Activated naive CD4-positive, alpha-beta T cell treated with anti-CD3 and anti-CD28 coated beads for 36 hours (primary cell): ENCODE results near the gene HAGHL. TPM values are rescaled to one million over a fixed set of nuclear protein-coding genes. Genes with fewer than 3 reads are reported as not detected.
"Not testable (repeated sequence)": the region's sequence is repeated elsewhere in the genome, so short reads cannot be mapped to it uniquely, and the experiment has no call there.

Source experiments
- CTCF ChIA-PET: fragments of 350-600 bp; sonication (Branson Sonifier 250); formaldehyde crosslinking; loops from one replicate; lab custom pipeline; 2021; ENCODE audit warnings: antibody characterized with exemption; lab: Charles Lee
- DNase-seq: peaks from one replicate; pipeline ENCODE4 v3.0.0-alpha.2; 2020
- H3K27ac Mint-ChIP-seq: one replicate; pipeline ENCODE4 v1.8.0; 2021; ENCODE audit warnings: mild to moderate bottlenecking, mixed read lengths
- H3K27me3 Mint-ChIP-seq: one replicate; pipeline ENCODE4 v1.8.0; 2021; ENCODE audit warnings: low read depth, mixed read lengths
- H3K36me3 Mint-ChIP-seq: one replicate; pipeline ENCODE4 v1.8.0; 2021; ENCODE audit warnings: low read depth, mixed read lengths
- H3K4me1 Mint-ChIP-seq: one replicate; pipeline ENCODE4 v1.8.0; 2021; ENCODE audit warnings: low read depth, mixed read lengths
- H3K4me3 Mint-ChIP-seq: one replicate; pipeline ENCODE4 v1.8.0; 2021; ENCODE audit warnings: mild to moderate bottlenecking, moderate library complexity, mixed read lengths
- H3K9me3 Mint-ChIP-seq: one replicate; pipeline ENCODE4 v1.8.0; 2021; ENCODE audit warnings: mixed read lengths
- intact Hi-C: fragments of 100-400 bp; cut with micrococcal nuclease; formaldehyde crosslinking; loops from one replicate; pipeline ENCODE4 v1.15.1; 2023
- microRNA-seq: library from miRNA; unstranded; fragments of <30 nt; microRNA quantifications from one replicate; pipeline ENCODE4 v1.2.0, GENCODE V29; 2022; ENCODE audit warnings: borderline microRNAs expressed, borderline replicate concordance
- total RNA-seq, 2 experiments: library from RNA; stranded (reverse); gene quantifications; one replicate each; pipeline ENCODE4 v1.2.3, GENCODE V29; 2021

HAGHL gene
- total RNA-seq, 2 experiments from 2014 or later = 6.5 to 7.7 TPM

- no peak for DNase-seq
- intact Hi-C loops = no loop called here
- Mint-ChIP-seq H3K4me3 (no peak overlapping the region), H3K27me3 (peaks cover 6% of the 10 kb centered on the region), H3K27ac (no peak overlapping the region), H3K4me1 (no peaks in the 10 kb centered on the region), H3K36me3 (no peaks in the 10 kb centered on the region), H3K9me3 (no peaks in the 10 kb centered on the region)
- CTCF ChIA-PET = no interaction called here
Observed at GRCh38 chr16:770411-770810, 43.5 kb downstream of the HAGHL start.

- CTCF ChIA-PET = interaction anchor here (0.6 to 1.3 kb wide), 3 partner anchors 61 to 349 kb away, joined by 3 to 4 read pairs (median 3); no protein-coding TSS in a partner anchor
Observed at GRCh38 chr16:772959-773358, 46.1 kb downstream of the HAGHL start.

GRCh38 chr16:774086-775001, 47.4 kb downstream of the HAGHL start:
- Mint-ChIP-seq H3K9me3 (no peaks in the 10 kb centered on the region), H3K36me3 (no peaks in the 10 kb centered on the region), H3K4me3 (no peak overlapping the region), H3K4me1 (no peaks in the 10 kb centered on the region), H3K27me3 (peaks cover 10% of the 10 kb centered on the region), H3K27ac (no peak overlapping the region)
- CTCF ChIA-PET = no interaction called here
- no peak for DNase-seq
- intact Hi-C loops = no loop called here

More at GRCh38 chr16:772959-773358, 46.1 kb downstream of the HAGHL start:
- Mint-ChIP-seq H3K27ac (no peak overlapping the region), H3K9me3 (no peaks in the 10 kb centered on the region), H3K36me3 (no peaks in the 10 kb centered on the region), H3K27me3 (peaks cover 10% of the 10 kb centered on the region), H3K4me1 (no peaks in the 10 kb centered on the region), H3K4me3 (no peak overlapping the region)
- no peak for DNase-seq
- intact Hi-C loops = no loop called here

- H3K36me3 Mint-ChIP-seq = no peaks in the 10 kb centered on the region
- no peak for DNase-seq
- H3K9me3 Mint-ChIP-seq = no peaks in the 10 kb centered on the region
- H3K27ac Mint-ChIP-seq = no peak overlapping the region
- CTCF ChIA-PET = no interaction called here
- no peaks in the 10 kb centered on the region for H3K4me1 Mint-ChIP-seq
- H3K27me3 Mint-ChIP-seq = peaks cover 10% of the 10 kb centered on the region
- intact Hi-C loops = no loop called here
- no peak overlapping the region for H3K4me3 Mint-ChIP-seq
Observed at GRCh38 chr16:775236-775796, 48.4 kb downstream of the HAGHL start.

- CTCF ChIA-PET = interaction anchor here (1.0 to 1.4 kb wide), 2 partner anchors 9 to 64 kb away, joined by 3 read pairs; no protein-coding TSS in a partner anchor
- DNase-seq, H3K27me3 Mint-ChIP-seq, H3K4me1 Mint-ChIP-seq, H3K9me3 Mint-ChIP-seq, H3K4me3 Mint-ChIP-seq, H3K36me3 Mint-ChIP-seq, intact Hi-C loops, H3K27ac Mint-ChIP-seq: not testable (repeated sequence)
Observed at GRCh38 chr16:776298-776697, 49.4 kb downstream of the HAGHL start.

GRCh38 chr16:776824-777223, 49.9 kb downstream of the HAGHL start:
- no peak overlapping the region for H3K27ac Mint-ChIP-seq
- CTCF ChIA-PET = interaction anchor here (0.6 to 1.4 kb wide), 3 partner anchors 8 to 484 kb away, joined by 3 read pairs; no protein-coding TSS in a partner anchor
- no peaks in the 10 kb centered on the region for H3K36me3 Mint-ChIP-seq
- intact Hi-C loops = no loop called here
- H3K27me3 Mint-ChIP-seq = peaks cover 4% of the 10 kb centered on the region
- no peaks in the 10 kb centered on the region for H3K4me1 Mint-ChIP-seq
- no peaks in the 10 kb centered on the region for H3K9me3 Mint-ChIP-seq
- no peak overlapping the region for H3K4me3 Mint-ChIP-seq
- DNase-seq = no peak

GRCh38 chr16:777826-778225, 50.9 kb downstream of the HAGHL start:
- H3K36me3 Mint-ChIP-seq = no peaks in the 10 kb centered on the region
- no peak for DNase-seq
- no peaks in the 10 kb centered on the region for H3K9me3 Mint-ChIP-seq
- no peak overlapping the region for H3K4me3 Mint-ChIP-seq
- CTCF ChIA-PET = no interaction called here
- no peaks in the 10 kb centered on the region for H3K4me1 Mint-ChIP-seq
- intact Hi-C loops = no loop called here
- no peak overlapping the region for H3K27ac Mint-ChIP-seq
- H3K27me3 Mint-ChIP-seq = peaks cover 4% of the 10 kb centered on the region

GRCh38 chr16:778447-778846, 51.5 kb downstream of the HAGHL start:
- no peaks in the 10 kb centered on the region for H3K36me3 Mint-ChIP-seq
- no peak overlapping the region for H3K4me3 Mint-ChIP-seq
- no peaks in the 10 kb centered on the region for H3K9me3 Mint-ChIP-seq
- intact Hi-C loops = no loop called here
- CTCF ChIA-PET = no interaction called here
- no peak overlapping the region for H3K27ac Mint-ChIP-seq
- H3K4me1 Mint-ChIP-seq = no peaks in the 10 kb centered on the region
- peaks cover 4% of the 10 kb centered on the region for H3K27me3 Mint-ChIP-seq
- no peak for DNase-seq

GRCh38 chr16:778909-779527, 52.1 kb downstream of the HAGHL start:
- Mint-ChIP-seq H3K27me3 (peaks cover 4% of the 10 kb centered on the region), H3K4me1 (no peaks in the 10 kb centered on the region), H3K27ac (no peak overlapping the region), H3K36me3 (no peaks in the 10 kb centered on the region), H3K9me3 (no peaks in the 10 kb centered on the region), H3K4me3 (no peak overlapping the region)
- DNase-seq = no peak
- CTCF ChIA-PET = no interaction called here
- intact Hi-C loops = no loop called here

Small RNA genes within 50 kb of the gene (microRNA-seq; reads per million reads assigned to microRNA genes)
- not detected for gene MIR662

Other genes starting within 250 kb of the HAGHL start
- gene CAPN15, start 199.4 kb upstream of the HAGHL start, total RNA-seq = 10 to 100 TPM; 54.4 to 56.9 TPM
- gene PRR35, start 166.7 kb upstream of the HAGHL start, total RNA-seq = not detected
- under 1 TPM; 0.60 to 0.67 TPM for gene NHLRC4, start 160.1 kb upstream of the HAGHL start, total RNA-seq
- gene PIGQ, start 157.1 kb upstream of the HAGHL start, total RNA-seq = 10 to 100 TPM; 18.6 to 19.2 TPM
- 1 to 10 TPM; 6.3 to 7.3 TPM for gene RAB40C, start 137.0 kb upstream of the HAGHL start, total RNA-seq
- under 1 TPM; 0.10 to 0.25 TPM for gene WFIKKN1, start 96.1 kb upstream of the HAGHL start, total RNA-seq
- gene METTL26, start 90.8 kb upstream of the HAGHL start, total RNA-seq = 100 to 1,000 TPM; 121 to 122 TPM
- gene MCRIP2, start 85.3 kb upstream of the HAGHL start, total RNA-seq = 10 to 100 TPM; 31.5 to 35.2 TPM
- gene WDR90, start 77.7 kb upstream of the HAGHL start, total RNA-seq = 10 to 100 TPM; 65.9 to 66.9 TPM
- 10 to 100 TPM; 81.9 to 84.0 TPM for gene RHOT2, start 59.0 kb upstream of the HAGHL start, total RNA-seq
- gene RHBDL1, start 51.4 kb upstream of the HAGHL start, total RNA-seq = under 1 TPM; 0.60 to 0.94 TPM
- 10 to 100 TPM; 40.3 to 44.1 TPM for gene STUB1, start 46.7 kb upstream of the HAGHL start, total RNA-seq
- gene JMJD8, start 42.8 kb upstream of the HAGHL start, total RNA-seq = 10 to 100 TPM; 18.2 to 20.5 TPM
- gene WDR24, start 36.7 kb upstream of the HAGHL start, total RNA-seq = 10 to 100 TPM; 17.4 to 17.7 TPM
- 1 to 10 TPM; 3.7 to 5.7 TPM for gene FBXL16, start 21.3 kb upstream of the HAGHL start, total RNA-seq
- gene METRN, start 12.0 kb upstream of the HAGHL start, total RNA-seq = 10 to 100 TPM in 1 of 2 experiments, 1 to 10 TPM in 1; 8.2 to 11.0 TPM
- gene ANTKMT, start 6.0 kb upstream of the HAGHL start, total RNA-seq = 10 to 100 TPM; 21.5 to 24.3 TPM
- gene CCDC78, start 663 bp upstream of the HAGHL start, total RNA-seq = 1 to 10 TPM; 1.2 to 1.3 TPM
- 10 to 100 TPM; 32.7 to 34.3 TPM for gene CIAO3, start 13.9 kb downstream of the HAGHL start, total RNA-seq
- gene MSLN, start 33.6 kb downstream of the HAGHL start, total RNA-seq = not detected
- gene RPUSD1, start 61.3 kb downstream of the HAGHL start, total RNA-seq = 1 to 10 TPM; 6.8 to 7.2 TPM
- 100 to 1,000 TPM; 126 to 127 TPM for gene CHTF18, start 61.5 kb downstream of the HAGHL start, total RNA-seq
- gene GNG13, start 73.6 kb downstream of the HAGHL start, total RNA-seq = not detected
- 10 to 100 TPM; 11.5 to 12.3 TPM for gene LMF1, start 243.9 kb downstream of the HAGHL start, total RNA-seq